SKM-1 treated with dmso at 0.1 percent for 144 hours (cell line): ENCODE results near the gene PARP16.

ENCODE experiments used
- DNase-seq: peaks from one replicate; lab custom pipeline; 2025; ENCODE audit not compliant: unreplicated experiment; lab: John Stamatoyannopoulos, UW

Gene PARP16

DNA sequence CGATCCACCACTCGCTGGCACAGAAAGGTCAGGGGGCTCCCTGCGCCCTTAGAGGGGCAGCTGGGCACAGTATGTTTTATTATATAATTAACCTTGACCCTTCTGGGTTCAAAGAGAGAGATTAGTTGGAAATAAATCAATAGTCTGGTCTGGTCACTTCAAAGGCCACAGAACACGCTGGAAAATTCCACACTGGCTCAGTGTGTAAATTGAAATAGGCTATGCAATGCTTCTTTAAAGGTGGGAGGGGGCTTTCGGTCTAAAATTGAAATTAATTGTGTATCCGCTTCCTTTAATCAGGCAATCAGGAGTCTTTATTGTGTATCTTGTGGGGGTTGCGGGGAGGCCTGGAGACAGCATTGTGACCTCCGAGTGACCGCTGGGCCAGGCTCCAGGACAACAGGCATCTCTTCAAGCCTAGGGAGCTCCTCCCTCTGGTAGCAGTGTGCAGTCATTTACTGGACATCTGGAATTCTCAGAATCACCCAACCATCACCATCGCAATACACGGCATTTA, 25.8 kb upstream of the PARP16 start:
- DNase-seq: no peak

GRCh38 chr15:65311760-65312159, 25.1 kb upstream of the PARP16 start:
- DNase-seq: no peak

DNA sequence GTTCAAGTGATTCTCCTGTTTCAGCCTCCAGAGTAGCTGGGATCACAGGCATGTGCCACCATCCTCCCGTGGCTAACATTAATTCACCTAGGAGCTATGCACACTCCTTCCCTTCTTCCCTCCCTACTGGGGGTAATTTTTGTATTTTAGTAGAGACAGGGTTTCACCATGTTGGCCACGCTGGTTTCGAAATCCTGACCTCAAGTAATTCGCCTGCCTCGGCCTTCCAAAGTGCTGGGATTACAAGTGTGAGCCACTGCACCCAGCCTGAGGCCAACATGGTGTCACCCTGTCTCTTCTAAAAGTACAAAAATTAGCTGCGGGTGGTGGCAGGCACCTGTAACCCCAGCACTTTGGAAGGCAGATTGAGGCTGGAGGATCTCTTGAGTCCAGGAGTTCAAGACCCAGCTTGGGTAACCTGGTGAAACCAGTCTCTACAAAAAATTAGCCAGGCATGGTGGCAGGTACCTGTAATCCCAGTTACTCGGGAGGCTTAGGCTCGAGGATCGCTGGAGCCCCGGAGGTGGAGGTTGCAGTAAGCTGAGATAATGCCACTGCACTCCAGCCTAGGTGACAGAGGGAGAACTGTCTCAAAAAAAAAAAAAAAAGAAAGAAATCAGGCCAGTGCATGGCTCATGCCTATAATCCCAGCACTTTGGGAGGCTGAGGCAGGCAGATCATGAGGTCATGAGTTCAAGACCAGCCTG, 23.9 kb upstream of the PARP16 start:
- peak; percentile 74 for DNase-seq

DNA sequence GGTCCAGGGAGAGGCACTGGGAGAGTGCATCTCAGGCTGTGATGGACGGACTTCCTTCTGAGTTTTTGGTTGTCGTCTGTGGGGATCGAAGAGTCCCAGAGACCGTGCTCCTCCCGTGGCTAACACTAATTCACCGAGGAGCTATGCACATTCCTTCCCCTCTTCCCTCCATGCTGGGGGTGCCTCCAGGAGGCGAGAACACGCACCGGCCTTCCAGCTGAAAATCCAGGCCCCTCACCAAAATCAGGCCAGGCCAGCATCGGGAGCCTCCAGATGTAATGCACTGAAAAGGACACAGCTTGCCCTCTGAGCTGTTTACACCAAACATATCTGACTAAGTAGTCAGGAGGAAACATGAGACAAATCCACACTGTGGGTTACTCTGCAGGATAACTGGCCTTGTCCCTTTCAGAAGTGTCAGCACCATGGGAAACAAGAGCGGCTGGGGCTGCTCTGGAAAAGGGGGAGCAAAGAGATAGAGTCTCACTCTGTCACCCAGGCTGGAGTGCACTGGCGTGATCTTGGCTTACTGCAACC, 23.3 kb upstream of the PARP16 start:
- no peak for DNase-seq

DNA sequence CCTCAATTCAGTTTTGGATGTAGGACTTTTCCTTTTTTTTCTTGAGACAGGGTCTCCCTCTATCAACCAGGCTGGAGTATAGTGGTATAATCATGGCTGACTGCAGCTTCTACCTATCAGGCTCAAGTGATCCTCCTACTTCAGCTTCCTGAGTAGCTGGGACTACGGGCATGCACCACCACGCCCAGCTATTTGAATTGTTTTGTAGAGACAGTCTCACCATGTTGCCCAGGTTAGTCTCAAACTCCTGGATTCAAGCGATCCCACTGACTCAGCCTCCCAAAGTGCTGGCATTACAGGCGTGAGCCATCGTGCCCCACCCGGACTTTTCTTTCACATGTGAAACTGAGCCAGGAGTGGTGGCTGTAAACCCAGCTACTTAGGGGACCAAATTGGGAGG, 21.3 kb upstream of the PARP16 start:
- no peak for DNase-seq

DNA sequence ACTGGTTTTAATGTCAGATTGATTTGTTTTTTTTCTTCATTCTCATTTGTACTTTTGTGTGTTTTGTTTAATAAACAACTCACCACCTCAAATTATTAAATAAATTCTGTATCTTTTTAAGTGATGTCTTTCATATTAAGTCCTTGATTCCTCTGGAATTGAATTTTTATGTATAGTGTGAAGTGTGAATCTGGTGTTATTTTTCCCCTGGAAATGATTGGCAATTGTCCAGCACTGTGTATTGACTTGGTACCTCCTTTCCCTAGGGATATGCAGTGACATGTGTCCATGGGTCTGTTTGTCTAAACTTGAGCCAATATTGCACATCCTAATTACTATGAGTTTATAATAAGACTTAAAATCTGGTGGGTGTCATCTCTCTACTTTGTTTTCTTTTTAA, 19.9 kb upstream of the PARP16 start:
- no peak for DNase-seq

- no peak for DNase-seq
Observed at GRCh38 chr15:65305776-65306175, 19.1 kb upstream of the PARP16 start.

GRCh38 chr15:65305150-65305758, 18.6 kb upstream of the PARP16 start:
- no peak for DNase-seq

DNA sequence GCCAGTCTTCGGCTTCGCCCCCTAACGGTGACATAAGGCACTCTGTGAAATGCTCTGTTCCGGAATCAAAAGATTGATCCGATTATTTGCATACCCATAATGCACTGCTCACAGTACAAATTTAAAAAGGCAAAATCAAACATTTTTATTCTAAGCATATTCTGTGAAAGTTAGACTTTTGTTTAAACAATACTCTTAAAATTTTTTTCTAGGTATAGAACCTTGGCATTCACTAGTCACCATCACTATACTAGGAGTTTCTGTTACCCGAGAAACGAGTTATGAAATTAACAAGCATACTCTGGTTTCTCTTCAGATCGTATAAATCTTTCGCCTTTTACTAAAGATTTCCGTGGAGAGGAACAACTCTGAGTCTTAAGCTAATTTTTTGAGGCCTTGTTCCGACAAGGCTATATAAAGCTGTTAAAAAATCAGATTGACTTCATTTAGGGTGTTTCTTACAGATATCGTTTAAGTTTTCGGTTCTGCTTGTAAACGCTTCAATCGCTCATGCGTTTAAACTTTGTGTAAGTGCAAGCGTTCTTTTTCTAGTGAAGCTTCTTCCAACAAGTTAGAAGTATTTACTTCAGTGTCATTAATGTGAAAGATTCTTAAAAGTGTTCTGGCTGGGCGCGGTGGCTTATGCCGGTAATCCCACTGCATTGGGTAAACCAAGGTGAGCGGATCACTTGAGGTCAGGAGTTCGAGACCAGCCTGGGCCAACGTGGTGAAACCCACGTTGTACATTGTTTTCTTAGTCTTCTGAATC, 17.9 kb upstream of the PARP16 start, which contains the start of gene RNU5B-1:
RNU5B-1 (plus strand) TSS at position 297 of the 769 bp plus-strand sequence.
- peak; percentile 96 for DNase-seq

DNA sequence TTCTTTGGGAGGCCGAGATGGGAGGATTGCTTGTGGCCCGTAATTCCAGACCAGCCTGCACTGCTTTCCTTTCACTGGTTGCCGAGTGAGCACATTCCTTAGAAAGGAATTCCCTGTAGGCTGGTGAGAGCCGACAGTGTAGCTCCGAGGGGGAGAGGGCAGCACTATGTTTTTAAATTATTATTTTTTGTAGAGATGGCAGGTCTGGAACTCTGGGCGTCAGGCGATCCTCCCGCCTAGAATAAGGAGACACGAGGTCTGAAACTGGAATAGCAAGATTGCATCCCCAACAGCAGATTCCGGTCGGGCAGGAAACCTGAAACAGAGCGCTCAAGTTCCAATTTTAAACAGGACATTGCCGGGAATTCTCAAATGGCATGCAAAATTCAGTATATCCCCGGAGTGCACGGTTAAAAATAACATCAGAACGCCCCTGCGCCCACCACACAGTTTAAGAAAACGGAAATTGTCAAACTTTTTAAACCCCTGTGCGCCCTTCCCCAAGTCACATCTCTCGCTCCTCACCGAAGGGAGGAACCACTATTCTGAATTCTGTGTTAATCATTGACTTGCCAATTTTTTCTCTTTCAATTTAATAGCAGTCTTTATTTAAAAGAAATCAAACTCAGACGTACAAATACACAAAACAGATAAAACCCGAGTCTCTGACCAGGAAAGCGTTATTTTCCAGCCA, 17.2 kb upstream of the PARP16 start:
- DNase-seq: no peak

GRCh38 chr15:65302061-65302460, 15.4 kb upstream of the PARP16 start:
- DNase-seq: no peak

DNA sequence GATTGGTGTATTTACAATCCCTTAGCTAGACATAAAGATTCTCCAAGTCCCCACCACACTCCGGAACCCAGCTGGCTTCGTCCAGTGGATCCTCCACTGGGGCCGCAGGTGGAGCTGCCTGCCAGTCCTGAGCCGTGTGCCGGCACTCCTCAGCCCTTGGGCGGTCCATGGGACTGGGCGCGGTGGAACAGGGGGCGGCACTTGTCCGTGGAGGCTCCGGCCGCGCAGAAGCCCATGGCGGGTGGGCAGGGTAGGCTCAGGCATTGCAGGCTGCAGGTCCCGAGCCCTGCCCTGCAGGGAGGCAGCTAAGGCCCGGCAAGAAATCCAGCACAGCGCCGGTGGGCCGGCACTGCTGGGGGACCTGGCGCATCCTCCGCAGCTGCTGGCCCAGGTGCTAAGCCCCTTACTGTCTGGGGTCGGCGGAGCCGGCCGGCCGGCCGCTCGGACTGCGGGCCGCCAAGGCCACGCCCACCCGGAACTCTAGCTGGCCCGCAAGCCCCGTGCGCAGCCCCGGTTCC, 14.3 kb upstream of the PARP16 start:
- no peak for DNase-seq

- DNase-seq: no peak
Observed at GRCh38 chr15:65298731-65299130, 12.0 kb upstream of the PARP16 start.

- peak; percentile 71 for DNase-seq
Observed at GRCh38 chr15:65292938-65293518, 6.3 kb upstream of the PARP16 start.

- no peak for DNase-seq
Observed at GRCh38 chr15:65290228-65290627, 3.5 kb upstream of the PARP16 start.

GRCh38 chr15:65289261-65289854, 2.7 kb upstream of the PARP16 start:
- DNase-seq: no peak

DNA sequence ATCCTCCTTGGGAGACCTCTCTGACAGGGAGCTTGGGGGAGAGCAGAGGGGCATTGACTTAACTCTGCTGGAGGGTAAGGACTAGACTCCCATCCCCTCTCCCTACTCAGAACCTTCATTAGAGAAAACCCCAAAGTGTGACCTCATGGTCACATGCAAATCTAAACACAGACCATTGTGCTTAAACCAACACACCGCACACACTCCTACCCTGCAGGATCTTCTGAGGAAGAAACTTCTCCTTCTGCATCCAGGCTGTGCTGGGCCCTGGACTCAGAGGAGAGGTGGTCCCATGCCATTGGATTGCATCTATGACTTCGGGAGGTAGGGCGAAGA, 805 bp upstream of the PARP16 start:
- DNase-seq: no peak

DNA sequence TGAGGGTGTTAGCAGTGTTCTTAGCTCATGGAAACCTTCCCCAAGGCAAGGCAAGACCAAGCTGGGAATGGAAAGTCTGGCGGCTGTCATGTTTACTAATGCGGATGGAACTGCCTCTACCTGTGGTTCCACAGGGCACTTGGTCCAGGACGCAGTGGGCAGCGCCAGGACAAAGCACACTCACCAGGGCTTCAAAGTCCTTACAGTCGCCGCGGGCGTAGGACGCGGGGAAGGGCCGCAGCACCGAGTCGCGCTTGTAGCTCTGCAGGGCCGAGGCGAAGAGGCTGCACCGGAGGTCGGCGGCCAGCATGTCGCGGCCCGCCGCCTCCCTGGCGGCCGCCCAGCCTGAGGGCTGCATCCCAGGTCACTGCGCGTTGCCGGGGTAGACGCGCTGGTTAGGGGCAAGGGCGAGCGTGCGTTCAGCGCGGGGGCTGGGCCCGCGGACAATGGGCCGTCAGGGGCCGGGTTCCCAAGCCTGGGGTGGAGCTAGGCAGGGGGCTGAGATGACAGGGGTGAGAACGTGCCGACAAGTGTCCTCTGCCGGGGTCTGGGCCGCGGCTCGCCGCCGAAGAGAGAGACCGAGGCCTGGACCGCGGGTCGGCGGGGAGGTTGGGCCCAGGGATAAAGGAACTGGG, 497 bp downstream of the PARP16 start:
- no peak for DNase-seq

DNA sequence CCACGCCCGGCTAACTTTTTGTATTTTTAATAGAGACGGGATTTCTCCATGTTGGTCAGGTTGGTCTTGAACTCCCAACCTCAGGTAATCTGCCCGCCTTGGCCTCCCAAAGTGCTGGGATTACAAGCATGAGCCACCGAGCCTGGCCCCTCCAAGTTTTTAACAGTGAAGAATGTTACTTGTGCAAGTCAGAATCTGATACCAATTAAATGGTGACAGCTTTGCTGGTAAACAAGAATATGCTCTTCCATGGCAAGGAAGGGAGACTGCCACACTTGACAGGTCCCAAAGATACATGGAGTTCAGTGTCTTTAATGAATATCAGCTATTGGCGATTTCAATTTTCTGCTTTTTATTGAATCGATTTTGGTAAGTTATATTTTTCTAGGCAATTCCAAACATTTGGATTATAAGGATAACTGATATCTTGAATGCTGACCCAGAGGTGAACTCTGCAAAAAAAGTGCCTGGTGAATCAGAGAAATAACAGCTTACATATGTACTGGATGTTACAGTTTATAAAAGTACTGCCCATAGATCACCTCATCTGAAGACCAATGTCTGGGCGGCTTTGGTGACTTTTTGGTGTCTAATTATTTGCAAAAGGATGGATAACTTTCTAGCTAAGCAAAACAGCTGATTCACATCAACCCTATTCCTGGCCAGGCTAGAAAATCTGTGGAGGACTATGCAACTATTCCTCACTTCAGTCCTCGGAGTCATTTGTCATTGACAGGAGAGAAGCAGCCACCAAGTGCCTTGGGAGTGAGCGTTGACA, 1.2 kb downstream of the PARP16 start:
- no peak for DNase-seq
